GM13976 (cell line): ENCODE data around the gene SMURF2.

Experiments
- DNase-seq: peaks from one replicate; pipeline ENCODE4 v3.0.0; 2012; ENCODE audit warnings: low spot score
- in situ Hi-C: fragments of 300-500 bp; cut with MboI; formaldehyde crosslinking; loops from one replicate; pipeline ENCODE4 v1.12.0; 2022; ENCODE audit warnings: low sequenced_read_pairs, mixed read lengths, inconsistent platforms; ENCODE audit not compliant: unreplicated experiment
- TF ChIP-seq, protein P1 (sequence below): IDR thresholded peaks from 2 replicates; pipeline ENCODE4 v1.5.1; 2012; ENCODE audit warnings: borderline replicate concordance, mild to moderate bottlenecking; ENCODE audit not compliant: insufficient read depth; ENCODE audit errors: extremely low read depth, missing control alignments, control extremely low read depth

SMURF2 gene

DNA sequence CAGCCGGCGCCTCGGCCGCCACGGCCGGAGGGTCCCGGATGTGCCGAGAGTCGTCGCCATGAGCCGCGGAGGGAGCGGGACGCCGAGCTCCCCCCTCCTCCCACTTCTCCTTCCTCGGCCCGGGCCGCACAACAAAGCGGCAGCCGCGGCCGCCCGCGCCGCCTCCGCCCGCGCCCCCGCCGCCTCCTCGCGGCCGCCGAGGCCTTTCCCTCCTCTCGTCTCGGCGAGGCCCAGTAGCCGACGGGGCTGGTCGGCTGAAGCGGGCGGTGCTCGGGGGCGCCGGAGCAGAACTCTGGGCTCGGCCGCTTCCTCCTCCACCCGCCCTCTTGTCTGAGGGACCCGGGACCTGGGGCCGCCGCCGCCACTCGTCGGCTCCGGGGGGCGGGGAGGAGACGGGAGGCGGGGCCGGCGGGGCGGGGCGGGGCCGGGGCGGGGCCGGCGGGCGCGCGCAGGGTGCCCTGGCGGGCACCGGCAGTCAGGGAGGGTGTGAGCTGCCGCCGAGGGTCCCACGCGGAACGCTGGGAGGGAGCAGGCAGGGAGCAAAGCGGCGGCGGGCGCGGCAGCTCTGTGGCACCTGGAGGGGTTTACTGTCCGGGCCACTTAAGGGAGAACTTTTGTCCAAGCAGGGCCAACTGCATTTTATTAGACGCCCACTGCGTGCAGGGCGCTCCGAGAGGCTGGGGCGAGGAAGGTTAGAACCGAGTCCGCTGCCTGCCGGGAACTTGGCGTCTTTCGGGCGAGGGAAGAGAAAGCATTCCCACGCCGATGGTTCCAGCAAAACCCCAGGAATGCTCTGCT, at the start of gene SMURF2:
TSS of gene SMURF2 (minus strand) at position 332 of the 798 bp plus-strand sequence. CDS start 427 bp downstream, outside the sequence.
- TF ChIP-seq, protein P1, sequence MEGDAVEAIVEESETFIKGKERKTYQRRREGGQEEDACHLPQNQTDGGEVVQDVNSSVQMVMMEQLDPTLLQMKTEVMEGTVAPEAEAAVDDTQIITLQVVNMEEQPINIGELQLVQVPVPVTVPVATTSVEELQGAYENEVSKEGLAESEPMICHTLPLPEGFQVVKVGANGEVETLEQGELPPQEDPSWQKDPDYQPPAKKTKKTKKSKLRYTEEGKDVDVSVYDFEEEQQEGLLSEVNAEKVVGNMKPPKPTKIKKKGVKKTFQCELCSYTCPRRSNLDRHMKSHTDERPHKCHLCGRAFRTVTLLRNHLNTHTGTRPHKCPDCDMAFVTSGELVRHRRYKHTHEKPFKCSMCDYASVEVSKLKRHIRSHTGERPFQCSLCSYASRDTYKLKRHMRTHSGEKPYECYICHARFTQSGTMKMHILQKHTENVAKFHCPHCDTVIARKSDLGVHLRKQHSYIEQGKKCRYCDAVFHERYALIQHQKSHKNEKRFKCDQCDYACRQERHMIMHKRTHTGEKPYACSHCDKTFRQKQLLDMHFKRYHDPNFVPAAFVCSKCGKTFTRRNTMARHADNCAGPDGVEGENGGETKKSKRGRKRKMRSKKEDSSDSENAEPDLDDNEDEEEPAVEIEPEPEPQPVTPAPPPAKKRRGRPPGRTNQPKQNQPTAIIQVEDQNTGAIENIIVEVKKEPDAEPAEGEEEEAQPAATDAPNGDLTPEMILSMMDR, result no peak
- in situ Hi-C loops, result no loop called here
- DNase-seq, result peak; percentile 96

DNA sequence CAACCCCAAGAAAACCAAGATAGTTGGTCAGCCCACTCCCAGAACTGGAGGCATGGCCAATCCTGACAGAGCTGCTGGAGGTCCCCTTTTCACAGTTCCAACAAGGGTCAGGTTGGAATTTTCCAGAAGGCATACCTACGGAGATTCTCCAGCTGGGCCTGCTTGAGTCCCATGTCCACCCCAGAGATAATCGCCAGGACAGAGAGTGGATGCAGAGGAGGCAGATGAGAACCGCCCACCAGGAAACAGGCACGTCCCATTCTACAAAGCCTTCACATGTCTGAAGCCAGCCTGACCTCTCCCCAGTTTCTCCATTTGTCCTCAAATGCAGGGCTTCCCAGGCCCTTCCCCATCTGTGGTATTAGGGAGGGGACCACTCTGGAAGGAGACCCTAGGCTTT, 47.4 kb upstream of the SMURF2 start:
- no peak for DNase-seq
- TF ChIP-seq, protein P1, result no peak
- in situ Hi-C loops, result no loop called here

DNA sequence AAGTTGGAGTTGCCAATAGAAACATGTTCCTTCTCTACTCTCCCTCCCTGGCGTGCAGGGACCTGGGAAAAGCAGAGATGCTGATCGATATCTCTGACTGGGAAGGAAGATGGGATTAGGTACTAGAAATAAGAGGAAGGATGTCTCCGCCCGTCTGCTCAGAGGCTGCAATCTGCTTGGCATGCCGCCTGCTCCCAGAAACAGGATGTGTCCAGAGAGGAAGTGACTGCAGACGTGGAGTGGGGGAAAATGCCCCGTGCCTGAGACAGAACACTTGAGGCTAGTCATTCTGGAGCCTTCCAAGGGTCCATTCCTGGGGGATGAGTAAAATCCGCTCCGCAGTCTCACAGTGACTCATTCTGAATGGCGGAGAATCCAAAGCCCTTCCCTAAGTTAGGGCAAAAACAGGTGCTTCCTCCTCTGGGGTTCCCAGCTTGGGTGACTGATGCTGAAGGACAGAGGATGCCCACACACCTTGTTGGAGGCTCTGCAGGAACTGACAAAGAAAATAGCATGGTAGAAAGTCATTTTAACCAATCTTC, 45.0 kb upstream of the SMURF2 start:
- TF ChIP-seq, protein P1, result no peak
- in situ Hi-C loops, result no loop called here
- DNase-seq, result no peak

DNA sequence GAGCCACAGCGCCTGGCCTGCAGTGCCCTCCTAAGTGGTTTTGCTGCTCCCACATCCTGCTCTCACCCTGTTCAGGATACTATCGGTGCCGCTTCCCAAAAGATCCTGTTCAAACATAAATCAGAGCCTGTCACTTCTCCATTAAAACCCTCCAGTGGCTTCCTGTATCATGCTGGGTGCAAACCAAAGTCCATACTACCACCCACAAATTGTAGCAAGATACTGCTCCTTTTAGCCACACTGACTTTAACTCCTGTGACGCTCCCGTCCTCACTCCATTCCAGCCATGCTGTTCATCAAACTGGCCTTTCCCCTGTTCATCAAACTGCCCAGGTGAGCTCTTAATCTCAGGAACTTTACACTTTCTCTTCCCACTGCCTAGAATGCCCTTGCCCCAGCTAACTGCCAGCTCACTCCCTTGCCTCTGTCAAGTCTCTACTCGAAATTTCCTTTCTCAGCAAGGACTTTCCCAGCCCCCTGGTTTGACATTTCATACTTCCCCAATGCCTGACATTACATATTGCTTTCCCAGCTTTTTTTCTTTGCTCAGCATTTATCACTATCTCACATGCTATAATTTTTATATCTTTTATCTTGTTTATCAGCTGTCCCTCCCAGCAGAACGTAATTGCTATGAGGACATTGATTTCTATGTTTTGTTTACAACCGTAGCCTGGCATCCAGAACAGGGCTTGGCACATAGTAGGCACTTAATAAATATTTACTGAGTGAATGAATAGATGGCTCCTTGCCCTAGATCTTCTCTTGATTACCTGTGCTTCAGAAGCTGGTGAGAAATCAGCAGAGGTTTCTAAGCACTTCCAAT, 44.3 kb upstream of the SMURF2 start:
- no peak for DNase-seq
- in situ Hi-C loops, result no loop called here
- TF ChIP-seq, protein P1, result no peak

DNA sequence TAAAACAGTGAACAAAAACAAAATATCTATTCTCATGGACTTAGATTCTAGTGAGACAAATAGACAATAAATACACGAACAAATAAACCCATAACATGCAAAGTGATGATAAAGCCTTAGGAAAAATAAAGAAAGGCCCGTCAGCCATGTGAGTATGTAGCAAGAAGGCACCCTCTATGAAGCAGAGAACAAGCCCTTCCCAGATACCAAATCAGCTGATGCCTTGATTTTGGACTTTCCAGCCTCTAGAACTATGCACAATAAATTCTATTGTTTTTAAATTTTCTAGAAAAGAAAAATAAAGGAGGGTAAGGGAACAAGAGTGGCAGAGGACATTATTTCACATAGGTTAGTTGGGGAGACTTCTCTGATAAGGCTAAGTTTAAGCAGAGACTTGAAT, 40.7 kb upstream of the SMURF2 start:
- in situ Hi-C loops, result no loop called here
- TF ChIP-seq, protein P1, result no peak
- DNase-seq, result no peak

DNA sequence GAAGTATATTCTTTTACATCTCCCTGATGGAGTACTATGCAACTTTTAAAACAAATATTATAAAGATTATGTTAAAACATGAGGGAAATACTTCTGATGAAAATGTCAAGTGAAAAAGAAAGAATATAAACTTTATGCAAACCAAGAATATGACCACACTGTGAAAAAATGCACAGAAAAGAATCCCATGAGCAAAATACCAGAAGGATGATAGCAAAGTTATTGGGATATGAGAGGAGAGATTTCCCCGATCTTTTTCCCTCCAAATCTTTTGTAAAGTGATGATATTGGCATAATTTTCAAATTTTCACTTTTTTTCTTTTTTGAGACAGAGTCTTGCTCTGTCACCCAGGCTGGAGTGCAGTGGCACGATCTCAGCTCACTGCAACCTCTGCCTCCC, 36.6 kb upstream of the SMURF2 start:
- in situ Hi-C loops, result no loop called here
- DNase-seq, result no peak
- TF ChIP-seq, protein P1, result no peak
